ENCODE data around the gene CYP2W1.

GRCh38 chr7:985127-985416, 2.1 kb downstream of the CYP2W1 start:
- TF ChIP-seq POLR2AphosphoS5 (IDR thresholded peaks at IDR 0.05; ENCODE audit: low read depth, low read length) (no peak), POLR2A (IDR thresholded peaks at IDR 0.05; ENCODE audit: low read depth, low read length) (no peak)

Measured in GM12892 (cell line).